ENCODE measurements around the gene ANKMY2. TPM values are rescaled to one million over a fixed set of nuclear protein-coding genes. Genes with fewer than 3 reads are reported as not detected.

The ANKMY2 gene
- total RNA-seq, 2 experiments from 2014 or later: 10.3 to 15.2 TPM

- Histone ChIP-seq H3K79me2 (ENCODE audit: insufficient read depth, low read depth, low read length) (peaks cover 100% of the 10 kb centered on the region), H3K4me3 (ENCODE audit: low read depth, low read length, poor library complexity, severe bottlenecking) (no peak overlapping the region), H4K20me1 (ENCODE audit: insufficient read depth, low read length) (peaks cover 65% of the 10 kb centered on the region), H3K9me3 (ENCODE audit: low read length) (no peaks in the 10 kb centered on the region), H3K4me1 (ENCODE audit: insufficient read depth, low read length, poor library complexity, severe bottlenecking) (peaks cover 28% of the 10 kb centered on the region), H3K36me3 (ENCODE audit: insufficient read depth, low read length) (peaks cover 56% of the 10 kb centered on the region), H3K27ac (ENCODE audit: low read depth, low read length, poor library complexity, severe bottlenecking) (no peak overlapping the region), H3K4me2 (ENCODE audit: low read length) (no peak overlapping the region), H3K9me2 (ENCODE audit: insufficient read depth, low read length) (no peaks in the 10 kb centered on the region), H2AFZ (ENCODE audit: low read length) (no peak overlapping the region)
- DNase-seq (ENCODE audit: low spot score): no peak
- TF ChIP-seq EZH2phosphoT487 (IDR thresholded peaks at IDR 0.05; ENCODE audit: borderline replicate concordance, low read depth, low read length): no peak
- TF ChIP-seq, protein P1, sequence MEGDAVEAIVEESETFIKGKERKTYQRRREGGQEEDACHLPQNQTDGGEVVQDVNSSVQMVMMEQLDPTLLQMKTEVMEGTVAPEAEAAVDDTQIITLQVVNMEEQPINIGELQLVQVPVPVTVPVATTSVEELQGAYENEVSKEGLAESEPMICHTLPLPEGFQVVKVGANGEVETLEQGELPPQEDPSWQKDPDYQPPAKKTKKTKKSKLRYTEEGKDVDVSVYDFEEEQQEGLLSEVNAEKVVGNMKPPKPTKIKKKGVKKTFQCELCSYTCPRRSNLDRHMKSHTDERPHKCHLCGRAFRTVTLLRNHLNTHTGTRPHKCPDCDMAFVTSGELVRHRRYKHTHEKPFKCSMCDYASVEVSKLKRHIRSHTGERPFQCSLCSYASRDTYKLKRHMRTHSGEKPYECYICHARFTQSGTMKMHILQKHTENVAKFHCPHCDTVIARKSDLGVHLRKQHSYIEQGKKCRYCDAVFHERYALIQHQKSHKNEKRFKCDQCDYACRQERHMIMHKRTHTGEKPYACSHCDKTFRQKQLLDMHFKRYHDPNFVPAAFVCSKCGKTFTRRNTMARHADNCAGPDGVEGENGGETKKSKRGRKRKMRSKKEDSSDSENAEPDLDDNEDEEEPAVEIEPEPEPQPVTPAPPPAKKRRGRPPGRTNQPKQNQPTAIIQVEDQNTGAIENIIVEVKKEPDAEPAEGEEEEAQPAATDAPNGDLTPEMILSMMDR (conservative IDR thresholded peaks at IDR 0.05; ENCODE audit: low read length): no peak
- POLR2A ChIA-PET: interaction anchor here (0.8 to 1.7 kb wide), 2 partner anchors 11 to 23 kb away, joined by 3 to 6 read pairs; no protein-coding TSS in a partner anchor
- no TSS peak for BruUV-seq (replicated peaks)
- CTCF ChIA-PET (ENCODE audit: unreplicated experiment): no interaction called here
- intact Hi-C loops (cut with micrococcal nuclease; ENCODE audit: unreplicated experiment): no loop called here
Measured at GRCh38 chr7:16652888-16653287, 7.3 kb upstream of the ANKMY2 start.

DNA sequence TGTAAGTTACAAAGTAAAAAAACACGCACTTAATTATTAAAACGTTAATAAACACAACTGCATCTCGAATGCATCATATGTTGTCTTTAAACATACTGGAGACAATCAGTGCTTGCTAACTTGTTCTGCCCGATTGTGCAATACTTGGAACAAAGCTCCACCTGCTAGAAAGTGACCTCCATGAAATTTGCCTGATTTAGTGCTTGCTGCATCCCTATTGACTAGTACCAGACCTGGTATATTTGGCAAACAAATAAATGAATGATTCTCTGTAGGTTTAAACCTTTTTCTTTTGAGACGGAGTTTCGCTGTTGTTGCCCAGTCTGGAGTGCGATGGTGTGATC lies 6.7 kb upstream of the ANKMY2 start:
- intact Hi-C loops (cut with micrococcal nuclease; ENCODE audit: unreplicated experiment): no loop called here
- peaks cover 100% of the 10 kb centered on the region for H3K79me2 ChIP-seq (ENCODE audit: insufficient read depth, low read depth, low read length)
- no peak overlapping the region for H2AFZ ChIP-seq (ENCODE audit: low read length)
- DNase-seq (ENCODE audit: low spot score): no peak
- no peak overlapping the region for H3K27ac ChIP-seq (ENCODE audit: low read depth, low read length, poor library complexity, severe bottlenecking)
- no TSS peak for BruUV-seq (replicated peaks)
- CTCF ChIA-PET (ENCODE audit: unreplicated experiment): no interaction called here
- no peak overlapping the region for H3K4me2 ChIP-seq (ENCODE audit: low read length)
- no peak overlapping the region for H3K4me3 ChIP-seq (ENCODE audit: low read depth, low read length, poor library complexity, severe bottlenecking)
- TF ChIP-seq, protein P1 (conservative IDR thresholded peaks at IDR 0.05; ENCODE audit: low read length): no peak
- no peak for TF ChIP-seq EZH2phosphoT487 (IDR thresholded peaks at IDR 0.05; ENCODE audit: borderline replicate concordance, low read depth, low read length)
- POLR2A ChIA-PET: interaction anchor here (0.8 to 1.7 kb wide), 2 partner anchors 11 to 23 kb away, joined by 3 to 6 read pairs; no protein-coding TSS in a partner anchor
- H3K36me3 ChIP-seq (ENCODE audit: insufficient read depth, low read length): peaks cover 50% of the 10 kb centered on the region
- H4K20me1 ChIP-seq (ENCODE audit: insufficient read depth, low read length): peaks cover 65% of the 10 kb centered on the region
- no peaks in the 10 kb centered on the region for H3K9me3 ChIP-seq (ENCODE audit: low read length)
- peaks cover 32% of the 10 kb centered on the region for H3K4me1 ChIP-seq (ENCODE audit: insufficient read depth, low read length, poor library complexity, severe bottlenecking)
- H3K9me2 ChIP-seq (ENCODE audit: insufficient read depth, low read length): no peaks in the 10 kb centered on the region

DNA sequence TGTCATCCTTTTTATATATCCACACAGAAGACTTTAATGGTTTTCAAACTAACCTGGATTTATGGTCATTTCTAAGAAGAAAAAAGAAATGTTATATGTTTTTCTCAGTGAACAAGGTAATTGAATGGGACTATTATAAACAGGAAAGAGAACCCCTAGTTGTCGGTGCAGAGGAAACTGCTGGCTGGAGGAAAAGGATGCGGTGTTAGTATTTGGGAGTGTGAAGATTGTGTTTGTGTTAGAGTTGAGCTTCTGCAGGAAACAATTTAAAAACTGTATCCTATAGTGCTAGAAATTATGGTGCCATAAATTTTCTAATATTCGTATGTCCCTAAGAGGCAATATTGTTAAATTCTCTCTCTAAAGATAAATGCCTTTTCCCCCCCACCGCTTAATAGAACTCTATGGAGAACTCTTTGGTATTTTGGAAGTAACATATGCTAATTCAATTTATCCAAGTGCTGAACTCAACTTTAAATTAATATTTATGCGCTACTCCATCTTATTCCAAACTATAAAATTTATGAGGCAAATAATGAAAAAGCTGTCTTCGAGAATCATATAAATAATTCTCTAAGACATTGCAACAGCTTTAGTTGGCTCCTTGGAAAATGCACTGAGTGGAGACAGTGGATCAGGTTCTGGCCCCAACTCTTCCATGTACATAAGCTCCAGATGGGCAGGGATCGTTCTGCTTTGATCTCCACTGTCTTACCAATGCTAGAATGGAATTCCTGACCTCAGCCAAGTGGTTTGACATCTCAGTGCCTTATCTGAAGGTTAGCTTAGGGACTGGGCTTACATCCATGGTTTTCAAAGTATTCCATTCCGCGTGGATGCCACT lies 6.1 kb upstream of the ANKMY2 start:
- no peaks in the 10 kb centered on the region for H3K9me3 ChIP-seq (ENCODE audit: low read length)
- intact Hi-C loops (cut with micrococcal nuclease; ENCODE audit: unreplicated experiment): no loop called here
- CTCF ChIA-PET (ENCODE audit: unreplicated experiment): no interaction called here
- H3K4me2 ChIP-seq (ENCODE audit: low read length): no peak overlapping the region
- H3K9me2 ChIP-seq (ENCODE audit: insufficient read depth, low read length): no peaks in the 10 kb centered on the region
- H3K36me3 ChIP-seq (ENCODE audit: insufficient read depth, low read length): peaks cover 44% of the 10 kb centered on the region
- no peak overlapping the region for H3K27ac ChIP-seq (ENCODE audit: low read depth, low read length, poor library complexity, severe bottlenecking)
- H2AFZ ChIP-seq (ENCODE audit: low read length): no peak overlapping the region
- peaks cover 100% of the 10 kb centered on the region for H3K79me2 ChIP-seq (ENCODE audit: insufficient read depth, low read depth, low read length)
- BruUV-seq (replicated peaks): no TSS peak
- peaks cover 69% of the 10 kb centered on the region for H4K20me1 ChIP-seq (ENCODE audit: insufficient read depth, low read length)
- H3K4me3 ChIP-seq (ENCODE audit: low read depth, low read length, poor library complexity, severe bottlenecking): no peak overlapping the region
- H3K4me1 ChIP-seq (ENCODE audit: insufficient read depth, low read length, poor library complexity, severe bottlenecking): peaks cover 35% of the 10 kb centered on the region
- TF ChIP-seq, protein P1 (conservative IDR thresholded peaks at IDR 0.05; ENCODE audit: low read length): no peak
- no peak for TF ChIP-seq EZH2phosphoT487 (IDR thresholded peaks at IDR 0.05; ENCODE audit: borderline replicate concordance, low read depth, low read length)
- POLR2A ChIA-PET: interaction anchor here (1.0 to 1.7 kb wide), 2 partner anchors 12 to 24 kb away, joined by 3 to 6 read pairs; no protein-coding TSS in a partner anchor
- DNase-seq (ENCODE audit: low spot score): no peak

All from OCI-LY7 (cell line).